ENCODE data around the gene COL9A1. TPM values are rescaled to one million over a fixed set of nuclear protein-coding genes. Genes with fewer than 3 reads are reported as not detected.

Gene COL9A1
- polyA plus RNA-seq, 3 donors = not detected

GRCh38 chr6:70338775-70339174, 35.9 kb upstream of the COL9A1 start:
- Histone ChIP-seq H4K20me1 (ENCODE audit: insufficient read depth, low read length) (no peaks in the 10 kb centered on the region), H3K27ac (ENCODE audit: low read depth in 1 of 2, low read length in 2 of 2) (no peak overlapping the region), H2AFZ (ENCODE audit: insufficient read depth, low read depth, low read length, poor library complexity, severe bottlenecking) (no peak overlapping the region), H3K36me3 (replicated peaks in 1 of 2; ENCODE audit: control insufficient read depth in 1 of 2, insufficient read depth in 2 of 2, low read length in 2 of 2) (no peaks in the 10 kb centered on the region), H3K4me1 (ENCODE audit: control insufficient read depth in 1 of 2, insufficient read depth in 2 of 2, low read length in 2 of 2) (no peaks in the 10 kb centered on the region), H3K27me3 (ENCODE audit: control insufficient read depth in 2 of 2, insufficient read depth in 2 of 2, low read length in 2 of 2) (no peaks in the 10 kb centered on the region), H3K9ac (ENCODE audit: insufficient read depth, low read length, poor library complexity, severe bottlenecking) (no peak overlapping the region), H3K4me3 (replicated peaks in 1 of 3; ENCODE audit: low read depth in 2 of 3, low read length in 3 of 3) (no peak overlapping the region), H3K9me3 (replicated peaks in 1 of 2; ENCODE audit: control insufficient read depth in 1 of 2, insufficient read depth in 1 of 2, low read length in 2 of 2) (peaks cover 4 to 9% of the 10 kb centered on the region in 2 donors), H3K4me2 (replicated peaks; ENCODE audit: extremely low read depth, low read length, poor library complexity, severe bottlenecking) (no peak overlapping the region), H3K79me2 (ENCODE audit: insufficient read depth, low read length) (no peaks in the 10 kb centered on the region)
- Mint-ChIP-seq H3K9me3 (peaks cover 3 to 18% (median 15%) of the 10 kb centered on the region in 7 donors), H3K36me3 (no peaks in the 10 kb centered on the region), H3K4me3 (no peak overlapping the region), H3K27ac (no peak overlapping the region), H3K27me3 (ENCODE audit: low read depth in 3 of 3) (peaks cover 0 to 4% (median 2%) of the 10 kb centered on the region in 3 donors), H3K4me1 (no peaks in the 10 kb centered on the region)
- DNase-seq = no peak
- no peak for TF ChIP-seq CTCF (IDR thresholded peaks at IDR 0.05)
- intact Hi-C loops (cut with micrococcal nuclease) = no loop called here

GRCh38 chr6:70337743-70338105, 34.8 kb upstream of the COL9A1 start:
- Histone ChIP-seq H3K27ac (ENCODE audit: low read depth in 1 of 2, low read length in 2 of 2) (no peak overlapping the region), H3K9me3 (replicated peaks in 1 of 2; ENCODE audit: control insufficient read depth in 1 of 2, insufficient read depth in 1 of 2, low read length in 2 of 2) (peaks cover 4 to 9% of the 10 kb centered on the region in 2 donors), H3K36me3 (replicated peaks in 1 of 2; ENCODE audit: control insufficient read depth in 1 of 2, insufficient read depth in 2 of 2, low read length in 2 of 2) (no peaks in the 10 kb centered on the region), H3K9ac (ENCODE audit: insufficient read depth, low read length, poor library complexity, severe bottlenecking) (no peak overlapping the region), H3K4me3 (replicated peaks in 1 of 3; ENCODE audit: low read depth in 2 of 3, low read length in 3 of 3) (no peak overlapping the region), H4K20me1 (ENCODE audit: insufficient read depth, low read length) (no peaks in the 10 kb centered on the region), H3K4me1 (ENCODE audit: control insufficient read depth in 1 of 2, insufficient read depth in 2 of 2, low read length in 2 of 2) (no peaks in the 10 kb centered on the region), H3K4me2 (replicated peaks; ENCODE audit: extremely low read depth, low read length, poor library complexity, severe bottlenecking) (no peak overlapping the region), H3K27me3 (ENCODE audit: control insufficient read depth in 2 of 2, insufficient read depth in 2 of 2, low read length in 2 of 2) (no peaks in the 10 kb centered on the region), H3K79me2 (ENCODE audit: insufficient read depth, low read length) (no peaks in the 10 kb centered on the region), H2AFZ (ENCODE audit: insufficient read depth, low read depth, low read length, poor library complexity, severe bottlenecking) (no peak overlapping the region)
- no peak for TF ChIP-seq CTCF (IDR thresholded peaks at IDR 0.05)
- H3K36me3 Mint-ChIP-seq = no peaks in the 10 kb centered on the region
- no peak overlapping the region for H3K4me3 Mint-ChIP-seq
- H3K27ac Mint-ChIP-seq = no peak overlapping the region
- peaks cover 4 to 26% (median 16%) of the 10 kb centered on the region in 7 donors for H3K9me3 Mint-ChIP-seq
- DNase-seq = no peak
- intact Hi-C loops (cut with micrococcal nuclease) = no loop called here
- no CpG with 5 or more reads among the region's 3 CpGs for WGBS (ENCODE audit: insufficient coverage)
- H3K27me3 Mint-ChIP-seq (ENCODE audit: low read depth in 3 of 3) = peaks cover 0 to 4% (median 2%) of the 10 kb centered on the region in 3 donors
- H3K4me1 Mint-ChIP-seq = no peaks in the 10 kb centered on the region

Data from CD14-positive monocyte (primary cell).